Endothelial cell of umbilical vein (primary cell): ENCODE data around the gene ANG.

Experiments
- POLR2A ChIP-seq: IDR thresholded peaks from 2 replicates; pipeline ENCODE4 v1.6.1; 2012; ENCODE audit warnings: low read depth, mild to moderate bottlenecking, control low read depth, low read length
- TF ChIP-seq, protein P1 (sequence below), 2 donors: IDR thresholded peaks; 1 replicate in 1 of 2; 2 replicates in 1 of 2; pipeline ENCODE4 v1.5.1; 2011; ENCODE audit warnings: low read length in 2 of 2, mild to moderate bottlenecking in 2 of 2, moderate library complexity in 2 of 2, control low read depth in 1 of 2, inconsistent platforms in 1 of 2, low read depth in 1 of 2; ENCODE audit not compliant: insufficient read depth in 1 of 2; ENCODE audit errors: extremely low read depth in 1 of 2

- TF ChIP-seq, protein P1, sequence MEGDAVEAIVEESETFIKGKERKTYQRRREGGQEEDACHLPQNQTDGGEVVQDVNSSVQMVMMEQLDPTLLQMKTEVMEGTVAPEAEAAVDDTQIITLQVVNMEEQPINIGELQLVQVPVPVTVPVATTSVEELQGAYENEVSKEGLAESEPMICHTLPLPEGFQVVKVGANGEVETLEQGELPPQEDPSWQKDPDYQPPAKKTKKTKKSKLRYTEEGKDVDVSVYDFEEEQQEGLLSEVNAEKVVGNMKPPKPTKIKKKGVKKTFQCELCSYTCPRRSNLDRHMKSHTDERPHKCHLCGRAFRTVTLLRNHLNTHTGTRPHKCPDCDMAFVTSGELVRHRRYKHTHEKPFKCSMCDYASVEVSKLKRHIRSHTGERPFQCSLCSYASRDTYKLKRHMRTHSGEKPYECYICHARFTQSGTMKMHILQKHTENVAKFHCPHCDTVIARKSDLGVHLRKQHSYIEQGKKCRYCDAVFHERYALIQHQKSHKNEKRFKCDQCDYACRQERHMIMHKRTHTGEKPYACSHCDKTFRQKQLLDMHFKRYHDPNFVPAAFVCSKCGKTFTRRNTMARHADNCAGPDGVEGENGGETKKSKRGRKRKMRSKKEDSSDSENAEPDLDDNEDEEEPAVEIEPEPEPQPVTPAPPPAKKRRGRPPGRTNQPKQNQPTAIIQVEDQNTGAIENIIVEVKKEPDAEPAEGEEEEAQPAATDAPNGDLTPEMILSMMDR (IDR thresholded peaks at IDR 0.05; ENCODE audit: extremely low read depth in 1 of 2, insufficient read depth in 1 of 2, low read depth in 1 of 2, low read length in 2 of 2) = no peak
- no peak for TF ChIP-seq POLR2A
Observed at GRCh38 chr14:20723488-20723887, 34.9 kb downstream of the ANG start.
